IMR-90 (cell line): ENCODE measurements around the gene SRGAP3. TPM values are rescaled to one million over a fixed set of nuclear protein-coding genes. Genes with fewer than 3 reads are reported as not detected.

Experiments
- ATAC-seq: fragments of 200-7000 bp; cut with Tn5 transposase; 2 replicates; pipeline ENCODE4 v1.9.1; 2020; ENCODE audit warnings: low read depth, mild to moderate bottlenecking, moderate library complexity
- BruUV-seq: library from RNA; stranded (reverse); fragments of 400-500 nt; replicated peaks from 2 replicates; lab custom pipeline; 2021; lab: Mats Ljungman, UMichigan
- CTCF ChIA-PET: fragments of 300-600 bp; formaldehyde crosslinking; extraction: SDS; loops from one replicate; lab custom pipeline; 2021; ENCODE audit warnings: antibody characterized with exemption; lab: Yijun Ruan, JAX
- POLR2A ChIA-PET: fragments of 300-600 bp; sonication (Branson Sonifier 250); formaldehyde crosslinking; loops from one replicate; lab custom pipeline; 2022; ENCODE audit warnings: antibody characterized with exemption; ENCODE audit not compliant: unreplicated experiment; lab: Charles Lee
- DNase-seq: peaks from one replicate; pipeline ENCODE4 v3.0.0; 2013
- H2AFZ ChIP-seq: replicated peaks from 2 replicates; pipeline ENCODE3; 2013; ENCODE audit warnings: low read length, mild to moderate bottlenecking; ENCODE audit not compliant: poor library complexity
- H2AK5ac ChIP-seq: 2 replicates; pipeline ENCODE4 v1.6.1; 2013; ENCODE audit warnings: low read depth, low read length, inconsistent platforms
- H2AK9ac ChIP-seq: replicated peaks from 2 replicates; pipeline ENCODE3; 2013; ENCODE audit warnings: mild to moderate bottlenecking, low read depth, low read length, moderate library complexity; ENCODE audit not compliant: poor library complexity
- H2BK120ac ChIP-seq: 2 replicates; pipeline ENCODE4 v1.6.1; 2013; ENCODE audit warnings: low read depth, low read length, inconsistent platforms
- H2BK15ac ChIP-seq: 3 replicates; pipeline ENCODE4 v1.6.1; 2013; ENCODE audit warnings: low read depth, low read length, inconsistent platforms
- H2BK20ac ChIP-seq: 2 replicates; pipeline ENCODE4 v1.6.1; 2013; ENCODE audit warnings: low read depth, mild to moderate bottlenecking, inconsistent platforms, low read length, moderate library complexity
- H2BK5ac ChIP-seq: 2 replicates; pipeline ENCODE4 v1.6.1; 2013; ENCODE audit warnings: mild to moderate bottlenecking, low read depth, low read length, inconsistent platforms; ENCODE audit not compliant: poor library complexity, severe bottlenecking
- H3K14ac ChIP-seq: replicated peaks from 2 replicates; pipeline ENCODE4 v1.6.1; 2013; ENCODE audit warnings: low read depth, low read length, inconsistent platforms
- H3K18ac ChIP-seq: 2 replicates; pipeline ENCODE4 v1.6.1; 2013; ENCODE audit warnings: low read depth, low read length, control low read depth
- H3K23ac ChIP-seq: 2 replicates; pipeline ENCODE4 v1.6.1; 2013; ENCODE audit warnings: low read depth, low read length, inconsistent platforms
- H3K27ac ChIP-seq: 2 replicates; pipeline ENCODE4 v1.5.1; 2013; ENCODE audit warnings: mild to moderate bottlenecking, control low read depth, low read length; ENCODE audit not compliant: insufficient read depth
- H3K27me3 ChIP-seq: 2 replicates; pipeline ENCODE4 v1.6.1; 2013; ENCODE audit warnings: low read length; ENCODE audit not compliant: control insufficient read depth, insufficient read depth
- H3K36me3 ChIP-seq: 2 replicates; pipeline ENCODE4 v1.6.1; 2013; ENCODE audit warnings: low read length, mixed read lengths; ENCODE audit not compliant: control insufficient read depth, insufficient read depth
- H3K4ac ChIP-seq: 2 replicates; pipeline ENCODE4 v1.6.1; 2013; ENCODE audit warnings: low read depth, low read length, inconsistent platforms
- H3K4me1 ChIP-seq: 2 replicates; pipeline ENCODE4 v1.6.1; 2013; ENCODE audit warnings: low read length, mixed read lengths; ENCODE audit not compliant: control insufficient read depth, insufficient read depth
- H3K4me2 ChIP-seq: 2 replicates; pipeline ENCODE4 v1.6.1; 2013; ENCODE audit warnings: low read depth, mild to moderate bottlenecking, control low read depth, low read length, moderate library complexity
- H3K4me3 ChIP-seq: 2 replicates; pipeline ENCODE4 v1.5.1; 2013; ENCODE audit warnings: low read depth, mild to moderate bottlenecking, control low read depth, low read length, moderate library complexity; ENCODE audit not compliant: insufficient read depth
- H3K56ac ChIP-seq: 2 replicates; pipeline ENCODE4 v1.6.1; 2013; ENCODE audit warnings: low read length, inconsistent platforms; ENCODE audit not compliant: insufficient read depth; ENCODE audit errors: extremely low read depth
- H3K79me1 ChIP-seq, 2 experiments: 2 replicates each; pipeline ENCODE4 v1.6.1; 2013; ENCODE audit warnings: low read length in 2 of 2, inconsistent platforms in 1 of 2, low read depth in 1 of 2
- H3K9ac ChIP-seq: 2 replicates; pipeline ENCODE4 v1.6.1; 2013; ENCODE audit warnings: low read depth, low read length, control low read depth
- H3K9me1 ChIP-seq: 2 replicates; pipeline ENCODE4 v1.6.1; 2013; ENCODE audit warnings: low read length, inconsistent platforms; ENCODE audit not compliant: insufficient read depth
- H3K9me3 ChIP-seq: 2 replicates; pipeline ENCODE4 v1.6.1; 2013; ENCODE audit warnings: low read length; ENCODE audit not compliant: control insufficient read depth, insufficient read depth
- H4K20me1 ChIP-seq: 2 replicates; pipeline ENCODE4 v1.6.1; 2013; ENCODE audit warnings: low read length, inconsistent platforms; ENCODE audit not compliant: insufficient read depth
- H4K5ac ChIP-seq: 2 replicates; pipeline ENCODE4 v1.6.1; 2013; ENCODE audit warnings: mild to moderate bottlenecking, low read depth, low read length, control low read depth
- H4K8ac ChIP-seq, 2 experiments: 2 replicates each; pipeline ENCODE4 v1.6.1; 2013; ENCODE audit warnings: low read depth in 2 of 2, low read length in 2 of 2, control low read depth in 1 of 2, inconsistent platforms in 1 of 2
- H4K91ac ChIP-seq: 2 replicates; pipeline ENCODE4 v1.6.1; 2013; ENCODE audit warnings: low read depth, low read length, inconsistent platforms; ENCODE audit not compliant: insufficient read depth
- CHD1 ChIP-seq: IDR thresholded peaks from 2 replicates; pipeline ENCODE4 v1.6.1; 2012; ENCODE audit warnings: low read depth, low read length, improper control_type of control experiment
- CTCF ChIP-seq: conservative IDR thresholded peaks from 2 replicates; pipeline ENCODE4 v1.5.1; 2012; ENCODE audit warnings: mild to moderate bottlenecking, low read depth, low read length, improper control_type of control experiment
- ELK1 ChIP-seq: fragments of 150-350 bp; IDR thresholded peaks from 2 replicates; pipeline ENCODE4 v1.6.1; 2016; ENCODE audit warnings: low read depth, mild to moderate bottlenecking, low read length, moderate library complexity, borderline replicate concordance
- MAFK ChIP-seq: IDR thresholded peaks from 2 replicates; pipeline ENCODE4 v1.6.1; 2012; ENCODE audit warnings: low read depth, low read length, improper control_type of control experiment
- POLR2A ChIP-seq: IDR thresholded peaks from 2 replicates; pipeline ENCODE4 v1.6.1; 2012; ENCODE audit warnings: mild to moderate bottlenecking, low read depth, low read length
- RAD21 ChIP-seq: IDR thresholded peaks from 2 replicates; pipeline ENCODE4 v1.6.1; 2012; ENCODE audit warnings: low read length, improper control_type of control experiment
- SMC3 ChIP-seq: fragments of 150-350 bp; IDR thresholded peaks from 2 replicates; pipeline ENCODE4 v1.6.1; 2016; ENCODE audit warnings: low read depth, mild to moderate bottlenecking, antibody characterized with exemption, low read length, moderate library complexity
- WGBS, 2 experiments: methylation state at CpG; one replicate each; pipeline versions ENCODE4 v1.1.5 to v1.1.7; 2013; ENCODE audit warnings: missing lambda C conversion rate in 2 of 2; ENCODE audit not compliant: insufficient read length in 1 of 2; ENCODE audit errors: extremely low coverage in 2 of 2; 5-methylcytosine and 5-hydroxymethylcytosine counted together
- dilution Hi-C: fragments of 300-500 bp; cut with HindIII; formaldehyde crosslinking; loops from one replicate; pipeline ENCODE4 v1.14.3; 2018; ENCODE audit warnings: low sequenced_read_pairs; ENCODE audit not compliant: unreplicated experiment
- in situ Hi-C: fragments of 300-500 bp; cut with MboI; formaldehyde crosslinking; loops from 3 replicates; pipeline ENCODE4 v1.14.3; 2019; ENCODE audit warnings: low sequenced_read_pairs, inconsistent platforms, mixed read lengths
- intact Hi-C: fragments of 100-400 bp; cut with micrococcal nuclease; formaldehyde crosslinking; loops from 2 replicates; pipeline ENCODE4 v1.10.0; 2022
- polyA plus RNA-seq, 3 experiments: library from polyadenylated mRNA; depleted of rRNA; stranded (reverse); fragments of >200 nt; gene quantifications; 2 replicates each; pipeline ENCODE4 v1.2.3, GENCODE V29; 2012; ENCODE audit warnings: low replicate concordance in 1 of 3
- total RNA-seq: library from RNA; depleted of rRNA; stranded (reverse); fragments of >200 nt; gene quantifications from 2 replicates; pipeline ENCODE4 v1.2.3, GENCODE V29; 2012
- TF ChIP-seq, protein P1 (sequence below): fragments of 150-350 bp; IDR thresholded peaks from 2 replicates; pipeline ENCODE4 v1.6.1; 2017; ENCODE audit warnings: mild to moderate bottlenecking, antibody characterized with exemption, low read length, low read depth

SRGAP3 gene
- total and polyA plus RNA-seq, 2 of the 4 experiments (the other 2 are of a cell fraction) = 0.68 to 1.4 TPM

DNA sequence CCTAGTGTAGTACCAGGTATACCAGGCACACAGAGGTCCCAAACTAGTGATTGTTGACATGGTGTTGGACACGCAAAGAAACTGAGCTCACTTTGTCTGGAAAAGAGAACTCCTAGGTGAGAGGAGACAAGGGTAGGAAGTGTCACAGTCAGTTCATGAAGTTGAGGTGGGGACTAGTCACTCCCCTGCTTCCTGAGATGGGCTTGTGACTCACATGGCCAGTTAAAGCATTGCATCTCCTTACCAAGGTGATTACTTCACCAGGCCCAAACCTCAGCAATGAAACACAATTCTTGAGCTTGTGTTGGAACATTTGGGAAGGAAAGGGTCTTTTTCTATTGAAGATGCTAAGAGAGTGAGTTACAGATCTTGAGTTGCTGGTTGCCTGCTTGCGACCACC lies 236.9 kb downstream of the SRGAP3 start:
- H3K79me1 ChIP-seq = no peaks in the 10 kb centered on the region
- H2AK9ac ChIP-seq = no peak overlapping the region
- no peak overlapping the region for H3K4me2 ChIP-seq
- TF ChIP-seq RAD21 = no peak
- TF ChIP-seq CHD1 = no peak
- TF ChIP-seq POLR2A = no peak
- TF ChIP-seq SMC3 = no peak
- no peak for TF ChIP-seq CTCF
- no peak for TF ChIP-seq MAFK
- no peak for TF ChIP-seq ELK1
- TF ChIP-seq, protein P1, sequence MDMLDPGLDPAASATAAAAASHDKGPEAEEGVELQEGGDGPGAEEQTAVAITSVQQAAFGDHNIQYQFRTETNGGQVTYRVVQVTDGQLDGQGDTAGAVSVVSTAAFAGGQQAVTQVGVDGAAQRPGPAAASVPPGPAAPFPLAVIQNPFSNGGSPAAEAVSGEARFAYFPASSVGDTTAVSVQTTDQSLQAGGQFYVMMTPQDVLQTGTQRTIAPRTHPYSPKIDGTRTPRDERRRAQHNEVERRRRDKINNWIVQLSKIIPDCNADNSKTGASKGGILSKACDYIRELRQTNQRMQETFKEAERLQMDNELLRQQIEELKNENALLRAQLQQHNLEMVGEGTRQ = no peak
- no peak overlapping the region for H3K27ac ChIP-seq
- ATAC-seq (no peak), DNase-seq (no peak)
- dilution Hi-C loops = no loop called here
- H3K9me1 ChIP-seq = no peaks in the 10 kb centered on the region
- H3K4me1 ChIP-seq = no peaks in the 10 kb centered on the region
- no peak overlapping the region for H3K9ac ChIP-seq
- H2BK5ac ChIP-seq = no peak overlapping the region
- peaks cover 5% of the 10 kb centered on the region; the same call in 1 of the 2 replicates for H3K27me3 ChIP-seq
- H3K9me3 ChIP-seq = no peaks in the 10 kb centered on the region
- H2BK20ac ChIP-seq = no peak overlapping the region
- in situ Hi-C loops = no loop called here
- BruUV-seq = no TSS peak
- H3K14ac ChIP-seq = no peak overlapping the region
- no peak overlapping the region for H4K8ac ChIP-seq
- no peak overlapping the region for H3K23ac ChIP-seq
- no peak overlapping the region for H4K91ac ChIP-seq
- H2AK5ac ChIP-seq = no peak overlapping the region
- no peak overlapping the region for H2BK120ac ChIP-seq
- no peaks in the 10 kb centered on the region for H3K36me3 ChIP-seq
- ChIA-PET CTCF (interaction anchor here (0.8 kb wide), 1 partner anchor 17 kb away, joined by 3 read pairs; no protein-coding TSS in a partner anchor), POLR2A (no interaction called here)
- no peak overlapping the region for H3K4me3 ChIP-seq
- H2BK15ac ChIP-seq = no peak overlapping the region
- H4K5ac ChIP-seq = no peak overlapping the region
- H2AFZ ChIP-seq = no peak overlapping the region
- H3K4ac ChIP-seq = no peak overlapping the region
- WGBS, 2 experiments = 100% methylated on average over 1 of the region's 2 CpGs; no CpG with 5 or more reads in 1 of the 2 experiments
- no peak overlapping the region for H3K56ac ChIP-seq
- intact Hi-C loops = no loop called here
- no peak overlapping the region for H3K18ac ChIP-seq
- no peaks in the 10 kb centered on the region for H4K20me1 ChIP-seq
